Muscle layer of duodenum (tissue), 2 donors: ENCODE results near the gene FHL5.
A peak's percentile ranks its signal among the peaks of the same experiment; 100 is the strongest.

Source experiments
- H3K27ac ChIP-seq: one replicate; pipeline ENCODE4 v1.7.0; 2013; ENCODE audit warnings: mild to moderate bottlenecking, low read length
- H3K27me3 ChIP-seq: one replicate; pipeline ENCODE4 v1.7.0; 2013; ENCODE audit warnings: low read depth, mild to moderate bottlenecking, control low read depth, low read length
- H3K36me3 ChIP-seq, 2 donors: one replicate each; pipeline ENCODE4 v1.7.0; 2013; ENCODE audit warnings: low read length in 2 of 2, control low read depth in 1 of 2, mild to moderate bottlenecking in 1 of 2; ENCODE audit not compliant: insufficient read depth in 2 of 2, control insufficient read depth in 1 of 2
- H3K4me1 ChIP-seq, 2 donors: one replicate each; pipeline ENCODE4 v1.7.0; 2013; ENCODE audit warnings: low read length in 2 of 2, mild to moderate bottlenecking in 2 of 2, control low read depth in 1 of 2, moderate library complexity in 1 of 2; ENCODE audit not compliant: insufficient read depth in 2 of 2, control insufficient read depth in 1 of 2
- H3K4me3 ChIP-seq, 2 donors: one replicate each; pipeline ENCODE4 v1.7.0; 2013; ENCODE audit warnings: low read length in 2 of 2, low read depth in 1 of 2, mild to moderate bottlenecking in 1 of 2
- H3K9me3 ChIP-seq, 2 donors: one replicate each; pipeline ENCODE4 v1.7.0; 2013; ENCODE audit warnings: low read length in 2 of 2, control low read depth in 1 of 2, mild to moderate bottlenecking in 1 of 2; ENCODE audit not compliant: control insufficient read depth in 1 of 2
- donor health status: healthy.

FHL5 gene

DNA sequence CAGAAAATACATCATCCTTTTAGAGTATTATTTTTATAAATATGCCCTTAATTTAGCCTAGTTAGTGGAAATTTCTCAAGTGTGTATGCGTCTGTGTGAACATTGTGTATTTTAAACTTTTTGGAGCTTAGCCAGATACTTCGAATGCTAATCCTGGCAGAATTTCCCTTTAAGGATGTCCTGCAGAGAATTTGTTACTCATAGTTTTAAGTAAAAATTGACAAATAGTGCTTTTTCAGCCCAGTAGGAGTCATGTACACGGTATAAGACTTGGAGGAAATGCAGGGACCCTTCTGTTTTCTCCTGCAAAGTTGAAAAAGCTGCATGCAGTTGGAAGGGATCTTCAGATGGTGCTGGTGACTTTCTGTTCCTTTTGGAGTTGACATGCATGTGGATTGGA, at the start of gene FHL5:
FHL5 (plus strand) TSS at position 243 of the 400 bp plus-strand sequence. CDS start 40,486 bp downstream, outside the sequence.
- no peaks in the 10 kb centered on the region for H3K9me3 ChIP-seq
- H3K36me3 ChIP-seq = no peaks in the 10 kb centered on the region
- H3K4me1 ChIP-seq = no peaks in the 10 kb centered on the region
- H3K4me3 ChIP-seq = no peak within 1 kb of the TSS
- H3K27me3 ChIP-seq = no peaks in the 10 kb centered on the region
- no peak within 1 kb of the TSS for H3K27ac ChIP-seq

DNA sequence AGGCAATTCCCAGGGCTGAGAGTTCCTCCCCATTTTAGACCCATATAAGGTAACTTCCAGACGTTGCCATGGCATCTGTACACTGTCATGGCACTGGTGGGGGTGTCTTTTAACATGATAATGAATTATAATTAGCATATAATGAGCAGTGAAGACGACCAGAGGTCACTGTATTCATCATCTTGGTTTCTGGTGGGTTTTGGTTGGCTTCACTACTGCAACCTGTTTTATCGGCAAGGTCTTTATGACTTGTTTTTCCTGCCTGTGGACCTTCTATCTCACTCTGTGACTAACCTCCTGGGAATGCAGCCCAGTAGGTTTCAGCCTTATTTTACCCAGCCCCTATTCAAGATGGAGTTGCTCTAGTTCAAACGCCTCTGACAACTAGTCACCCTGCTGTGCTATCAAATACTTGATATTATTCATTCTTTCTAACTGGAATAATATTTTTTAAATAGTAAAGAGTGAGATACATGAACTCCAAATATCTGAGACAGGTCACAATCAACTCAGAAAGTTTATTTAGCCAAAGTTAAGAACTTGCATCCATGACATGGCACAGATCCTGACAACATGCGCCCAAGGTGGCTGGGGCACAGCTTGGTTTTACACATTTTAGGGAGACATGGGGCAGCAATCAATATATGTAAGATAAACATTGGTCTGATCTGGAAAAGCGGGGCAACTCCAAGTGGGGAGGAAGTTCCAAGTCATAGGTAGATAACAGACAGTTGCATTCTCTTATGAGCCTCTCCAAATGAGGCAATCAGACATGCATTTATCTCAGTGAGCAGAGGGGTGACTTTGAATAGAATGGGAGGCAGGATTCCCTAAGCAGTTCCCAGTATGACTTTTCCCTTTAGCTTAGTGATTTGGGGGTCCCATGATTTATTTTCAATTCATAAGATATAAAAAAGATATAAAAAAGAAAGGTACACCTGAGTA, 42.5 kb upstream of the FHL5 start:
- Histone ChIP-seq H3K9me3 (no peaks in the 10 kb centered on the region), H3K27ac (peak overlapping the region; percentile 96), H3K27me3 (no peaks in the 10 kb centered on the region)

DNA sequence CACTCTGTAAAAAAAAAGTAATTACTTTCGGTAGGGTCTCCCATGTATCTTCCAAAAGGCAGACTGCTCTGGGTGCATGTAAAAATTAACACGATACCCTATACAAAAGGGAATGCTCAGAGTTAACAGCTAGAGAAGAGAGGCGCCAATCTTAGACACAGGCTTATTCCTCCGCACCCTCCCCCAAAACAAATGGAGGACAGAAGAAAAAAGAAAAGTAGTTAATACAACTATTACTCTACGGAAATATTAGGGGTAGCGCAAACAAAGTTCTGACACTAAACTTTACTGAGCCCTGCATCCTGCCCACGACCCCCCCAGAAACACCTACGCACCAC, 41.7 kb upstream of the FHL5 start:
- Histone ChIP-seq H3K4me1 (peaks cover 3 to 20% of the 10 kb centered on the region in 2 donors), H3K36me3 (peaks cover 7 to 12% of the 10 kb centered on the region in 2 donors), H3K4me3 (peak overlapping the region; percentile 81 to 95), H3K9me3 (no peaks in the 10 kb centered on the region), H3K27me3 (no peaks in the 10 kb centered on the region), H3K27ac (peak overlapping the region; percentile 96)

More for the DNA sequence above, 42.5 kb upstream of the FHL5 start:
- peaks cover 0 to 6% of the 10 kb centered on the region in 2 donors for H3K36me3 ChIP-seq
- H3K4me3 ChIP-seq = peak overlapping the region; percentile 81 to 95
- peaks cover 3 to 20% of the 10 kb centered on the region in 2 donors for H3K4me1 ChIP-seq

DNA sequence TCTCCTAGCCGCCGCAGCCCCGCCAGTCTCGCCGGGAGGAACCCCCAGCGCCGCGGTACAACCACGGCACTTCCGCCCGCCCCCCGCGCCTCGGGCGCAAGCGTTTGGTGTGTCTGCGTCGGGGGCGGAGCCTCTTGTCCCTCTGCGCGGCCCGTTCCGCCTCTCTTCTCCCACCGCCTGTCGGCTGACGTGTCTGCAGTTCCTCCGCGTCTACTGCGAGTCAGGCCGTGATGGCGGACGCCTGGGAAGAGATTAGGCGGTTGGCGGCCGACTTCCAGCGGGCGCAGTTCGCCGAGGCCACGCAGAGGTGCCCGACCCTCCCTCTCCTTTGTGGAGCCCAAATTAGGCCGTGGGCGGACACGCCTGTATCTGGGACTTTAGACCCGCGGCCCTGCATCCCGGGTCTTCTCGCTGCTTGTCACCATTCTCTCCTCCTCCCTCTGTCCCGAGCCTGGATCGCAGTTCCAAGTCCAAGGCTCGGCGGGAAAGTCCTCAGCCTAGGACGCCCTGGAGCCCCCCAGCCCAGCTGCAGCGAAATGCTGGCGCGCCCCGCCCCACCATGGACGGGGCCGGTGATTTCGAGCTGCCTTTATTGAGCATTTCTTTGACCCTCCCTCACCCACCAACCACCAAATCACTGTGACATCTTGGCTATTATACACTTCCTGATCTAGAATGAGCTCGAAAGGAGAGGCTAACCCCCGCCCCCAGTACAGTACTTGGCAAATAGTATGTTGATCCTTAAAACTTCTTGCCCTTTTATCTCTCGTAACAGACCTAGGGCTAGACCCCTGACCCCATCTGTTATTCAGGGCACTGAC, 41.1 kb upstream of the FHL5 start, which contains the start of gene UFL1:
UFL1 (plus strand) TSS at position 163 of the 821 bp plus-strand sequence; CDS start at position 231, 68 bp downstream.
- H3K4me3 ChIP-seq = peak within 1 kb of the TSS; percentile 81 to 95
- H3K27me3 ChIP-seq = no peaks in the 10 kb centered on the region
- H3K4me1 ChIP-seq = peaks cover 3 to 20% of the 10 kb centered on the region in 2 donors
- peak within 1 kb of the TSS; percentile 96 for H3K27ac ChIP-seq
- H3K9me3 ChIP-seq = no peaks in the 10 kb centered on the region
- H3K36me3 ChIP-seq = peaks cover 12 to 18% of the 10 kb centered on the region in 2 donors

GRCh38 chr6:96522465-96523009, 40.4 kb upstream of the FHL5 start:
- Histone ChIP-seq H3K27ac (peak overlapping the region; percentile 96), H3K36me3 (peaks cover 12 to 23% of the 10 kb centered on the region in 2 donors), H3K4me3 (peak overlapping the region; percentile 81 to 95), H3K9me3 (no peaks in the 10 kb centered on the region), H3K4me1 (peaks cover 3 to 20% of the 10 kb centered on the region in 2 donors), H3K27me3 (no peaks in the 10 kb centered on the region)

- Histone ChIP-seq H3K36me3 (peaks cover 59 to 71% of the 10 kb centered on the region in 2 donors), H3K4me3 (no peak overlapping the region), H3K9me3 (no peaks in the 10 kb centered on the region)
Observed at GRCh38 chr6:96528193-96528592, 34.7 kb upstream of the FHL5 start.

GRCh38 chr6:96532399-96532798, 30.5 kb upstream of the FHL5 start:
- H3K27ac ChIP-seq = no peak overlapping the region
- H3K4me3 ChIP-seq = no peak overlapping the region
- no peaks in the 10 kb centered on the region for H3K4me1 ChIP-seq
- H3K9me3 ChIP-seq = no peaks in the 10 kb centered on the region
- H3K36me3 ChIP-seq = peaks cover 50 to 55% of the 10 kb centered on the region in 2 donors
- no peaks in the 10 kb centered on the region for H3K27me3 ChIP-seq

More at GRCh38 chr6:96528193-96528592, 34.7 kb upstream of the FHL5 start:
- Histone ChIP-seq H3K4me1 (peaks cover 0 to 5% of the 10 kb centered on the region in 2 donors), H3K27me3 (no peaks in the 10 kb centered on the region), H3K27ac (no peak overlapping the region)

- Histone ChIP-seq H3K4me3 (no peak overlapping the region), H3K9me3 (no peaks in the 10 kb centered on the region), H3K36me3 (peaks cover 29 to 41% of the 10 kb centered on the region in 2 donors), H3K4me1 (no peaks in the 10 kb centered on the region), H3K27ac (no peak overlapping the region), H3K27me3 (no peaks in the 10 kb centered on the region)
Observed at GRCh38 chr6:96537726-96538125, 25.2 kb upstream of the FHL5 start.

DNA sequence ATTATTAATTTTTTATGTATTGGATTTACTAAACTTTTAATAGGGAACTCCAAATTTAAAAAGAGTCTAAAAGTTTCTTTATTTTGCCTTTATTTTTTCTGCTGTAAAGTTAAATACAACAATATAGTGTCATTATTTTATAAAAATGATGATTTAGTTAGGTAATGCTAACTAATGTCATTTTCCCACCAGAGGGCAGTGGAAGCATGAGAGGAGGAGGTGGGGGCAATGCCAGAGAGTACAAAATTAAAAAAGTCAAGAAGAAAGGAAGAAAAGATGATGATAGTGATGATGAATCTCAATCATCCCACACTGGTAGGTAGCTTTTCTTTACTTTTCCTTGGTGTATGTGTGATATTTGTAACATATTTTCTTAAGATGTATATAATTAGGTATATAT, 20.2 kb upstream of the FHL5 start:
- Histone ChIP-seq H3K4me1 (no peaks in the 10 kb centered on the region), H3K4me3 (no peak overlapping the region), H3K27ac (no peak overlapping the region), H3K9me3 (no peaks in the 10 kb centered on the region), H3K36me3 (peaks cover 32 to 52% of the 10 kb centered on the region in 2 donors), H3K27me3 (no peaks in the 10 kb centered on the region)

DNA sequence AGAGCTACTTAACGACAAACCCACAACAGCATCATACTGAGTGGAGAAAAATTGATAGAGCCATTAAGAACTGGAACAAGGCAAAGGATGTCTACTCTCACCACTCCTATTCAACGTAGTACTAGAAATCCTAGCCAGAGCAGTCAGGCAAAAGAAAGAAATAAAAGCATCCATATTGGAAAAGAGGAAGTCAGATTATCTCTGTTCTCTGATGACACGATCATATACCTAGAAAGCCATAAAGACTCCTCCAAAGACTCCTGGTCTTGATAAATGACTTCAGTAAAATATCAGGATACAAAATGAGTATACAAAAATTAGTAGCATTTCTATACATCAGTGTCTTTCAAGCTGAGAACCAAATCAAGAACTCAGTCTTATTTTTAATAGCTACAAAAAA, 17.0 kb upstream of the FHL5 start:
- Histone ChIP-seq H3K27me3 (no peaks in the 10 kb centered on the region), H3K4me3 (no peak overlapping the region), H3K4me1 (no peaks in the 10 kb centered on the region), H3K9me3 (no peaks in the 10 kb centered on the region), H3K36me3 (peaks cover 31 to 48% of the 10 kb centered on the region in 2 donors), H3K27ac (no peak overlapping the region)

GRCh38 chr6:96547654-96548053, 15.3 kb upstream of the FHL5 start:
- no peaks in the 10 kb centered on the region for H3K4me1 ChIP-seq
- H3K9me3 ChIP-seq = no peaks in the 10 kb centered on the region
- no peak overlapping the region for H3K27ac ChIP-seq
- peaks cover 44 to 62% of the 10 kb centered on the region in 2 donors for H3K36me3 ChIP-seq
- H3K4me3 ChIP-seq = no peak overlapping the region
- H3K27me3 ChIP-seq = no peaks in the 10 kb centered on the region
